Breast epithelium (tissue), 4 donors: Measurements from ENCODE around the gene CD247. TPM values are rescaled to one million over a fixed set of nuclear protein-coding genes. Genes with fewer than 3 reads are reported as not detected.

Experiments used
- DNase-seq, 2 donors: peaks; one replicate each; pipeline ENCODE4 v3.0.0-alpha.2; 2019; ENCODE audit warnings: low spot score in 2 of 2
- H3K27ac ChIP-seq, 2 donors: fragments of 200-600 bp; sonication (generic) in 1 of 2; one replicate each; pipeline ENCODE4 v1.5.1; 2016 to 2019; ENCODE audit warnings: mild to moderate bottlenecking in 1 of 2
- H3K27me3 ChIP-seq, 2 donors: fragments of 200-600 bp; sonication (generic) in 1 of 2; one replicate each; pipeline versions ENCODE4 v1.5.1 to v1.6.0; 2017 to 2019; ENCODE audit warnings: control low read depth in 1 of 2, mild to moderate bottlenecking in 1 of 2
- H3K36me3 ChIP-seq: fragments of 200-600 bp; one replicate; pipeline ENCODE4 v1.5.1; 2019
- H3K4me1 ChIP-seq, 2 donors: fragments of 200-600 bp; sonication (generic); one replicate each; pipeline ENCODE4 v1.5.1; 2016 to 2019; ENCODE audit warnings: control low read depth in 1 of 2
- H3K4me3 ChIP-seq, 3 donors: fragments of 200-600 bp; sonication (generic); 1 replicate in 2 of 3; 2 replicates in 1 of 3; pipeline ENCODE4 v1.5.1; 2016 to 2019; ENCODE audit warnings: mild to moderate bottlenecking in 3 of 3, moderate library complexity in 2 of 3
- H3K9me3 ChIP-seq, 2 donors: fragments of 200-600 bp; sonication (generic) in 1 of 2; one replicate each; pipeline ENCODE4 v1.5.1; 2016 to 2019; ENCODE audit warnings: control low read depth in 1 of 2
- CTCF ChIP-seq, 3 donors: fragments of 450-650 bp; IDR thresholded peaks; one replicate each; pipeline ENCODE4 v1.5.1; 2016 to 2017; ENCODE audit warnings: antibody characterized with exemption in 3 of 3, mild to moderate bottlenecking in 3 of 3, moderate library complexity in 3 of 3
- POLR2A ChIP-seq: fragments of 450-650 bp; IDR thresholded peaks from one replicate; pipeline ENCODE4 v1.6.1; 2016; ENCODE audit warnings: antibody characterized with exemption, mild to moderate bottlenecking, moderate library complexity
- POLR2AphosphoS5 ChIP-seq, 3 donors: sonication (generic); formaldehyde crosslinking; IDR thresholded peaks; one replicate each; pipeline ENCODE4 v1.6.1; 2017; ENCODE audit warnings: antibody characterized with exemption in 3 of 3
- intact Hi-C: fragments of 100-400 bp; cut with DNase I; formaldehyde crosslinking; loops from one replicate; pipeline ENCODE4 v1.15.1; 2023; ENCODE audit warnings: low total_unique reads
- total RNA-seq, 3 donors: library from RNA; depleted of rRNA; stranded (reverse); fragments of >200 nt; gene quantifications; one replicate each; pipeline ENCODE4 v1.1.0, GENCODE V29; 2016

Gene CD247
- total RNA-seq, 3 donors from 2014 or later = 0.80 to 2.0 (median 2.0) TPM

DNA sequence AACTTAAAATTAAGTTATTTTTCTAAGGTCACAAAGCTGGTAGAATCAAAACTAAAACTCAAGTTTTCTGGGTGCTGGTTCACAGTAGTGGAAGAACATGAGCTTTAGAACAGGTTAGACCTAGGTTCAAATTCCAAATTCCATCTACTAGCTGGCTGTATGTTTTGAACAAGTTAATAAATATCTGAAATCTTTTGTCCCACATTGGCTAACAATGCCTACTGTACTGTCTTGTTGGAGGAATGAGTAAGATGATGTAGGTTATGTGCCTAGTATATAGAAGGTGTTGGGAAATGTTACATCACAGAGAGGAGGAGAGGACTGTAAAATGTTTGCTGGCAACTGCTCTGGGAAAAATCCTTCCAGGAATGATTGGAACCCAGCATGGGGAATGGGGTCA lies 14.0 kb upstream of the CD247 start:
- H3K27me3 ChIP-seq = no peaks in the 10 kb centered on the region
- intact Hi-C loops = no loop called here
- TF ChIP-seq POLR2AphosphoS5 (IDR thresholded peaks at IDR 0.05) (no peak), POLR2A (no peak), CTCF (IDR thresholded peaks at IDR 0.05) (no peak)
- no peaks in the 10 kb centered on the region for H3K9me3 ChIP-seq
- no peak for DNase-seq
- no peak overlapping the region for H3K27ac ChIP-seq
- no peaks in the 10 kb centered on the region for H3K4me1 ChIP-seq
- no peaks in the 10 kb centered on the region for H3K36me3 ChIP-seq
- no peak overlapping the region for H3K4me3 ChIP-seq

- intact Hi-C loops = no loop called here
- Histone ChIP-seq H3K27ac (no peak overlapping the region), H3K36me3 (no peaks in the 10 kb centered on the region), H3K9me3 (no peaks in the 10 kb centered on the region), H3K4me1 (no peaks in the 10 kb centered on the region), H3K4me3 (no peak overlapping the region), H3K27me3 (no peaks in the 10 kb centered on the region)
- no peak for DNase-seq
- TF ChIP-seq POLR2AphosphoS5 (IDR thresholded peaks at IDR 0.05) (no peak), CTCF (IDR thresholded peaks at IDR 0.05) (no peak), POLR2A (no peak)
These were observed 11.6 kb upstream of the CD247 start for GRCh38 chr1:167529829-167530474.

DNA sequence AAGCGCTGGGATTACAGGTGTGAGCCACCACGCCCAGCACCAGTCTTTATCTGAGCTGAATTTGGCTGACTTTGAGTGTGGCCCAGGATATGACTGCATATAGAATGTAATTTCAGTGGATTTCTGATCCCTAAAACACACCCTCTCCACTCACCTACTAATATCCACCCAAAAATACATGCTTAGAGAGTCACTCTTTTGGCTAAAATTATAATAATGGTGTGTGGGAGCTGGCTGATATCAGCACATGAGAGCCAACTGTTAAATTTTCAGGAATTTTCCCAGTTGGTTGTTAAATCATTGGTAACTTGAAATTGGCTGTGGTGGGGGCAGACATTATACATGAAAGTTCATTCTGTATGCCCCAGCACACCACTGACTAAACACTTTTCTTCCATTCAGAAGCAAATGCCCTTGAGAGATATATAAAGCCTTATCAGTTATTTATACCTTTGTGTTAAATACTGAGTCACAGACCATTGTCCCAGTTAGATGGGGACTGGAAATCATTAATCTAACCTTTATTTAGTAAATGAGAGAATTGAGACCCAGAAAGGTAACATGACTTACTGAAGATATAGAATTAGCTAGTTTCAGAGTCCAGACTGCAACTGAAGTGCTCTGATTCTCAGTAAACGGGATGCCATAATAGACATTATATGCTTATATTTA lies 9.9 kb upstream of the CD247 start:
- TF ChIP-seq POLR2A (no peak), POLR2AphosphoS5 (IDR thresholded peaks at IDR 0.05) (no peak), CTCF (IDR thresholded peaks at IDR 0.05) (no peak)
- no peaks in the 10 kb centered on the region for H3K36me3 ChIP-seq
- no peak overlapping the region for H3K27ac ChIP-seq
- H3K4me3 ChIP-seq = no peak overlapping the region
- no peaks in the 10 kb centered on the region for H3K4me1 ChIP-seq
- no peaks in the 10 kb centered on the region for H3K27me3 ChIP-seq
- H3K9me3 ChIP-seq = no peaks in the 10 kb centered on the region
- intact Hi-C loops = no loop called here
- DNase-seq = no peak

- H3K9me3 ChIP-seq = no peaks in the 10 kb centered on the region
- H3K4me1 ChIP-seq = no peaks in the 10 kb centered on the region
- H3K27ac ChIP-seq = no peak overlapping the region
- intact Hi-C loops = no loop called here
- H3K4me3 ChIP-seq = no peak overlapping the region
- H3K36me3 ChIP-seq = no peaks in the 10 kb centered on the region
- TF ChIP-seq CTCF (IDR thresholded peaks at IDR 0.05) (no peak), POLR2AphosphoS5 (IDR thresholded peaks at IDR 0.05) (no peak), POLR2A (no peak)
- DNase-seq = no peak
- no peaks in the 10 kb centered on the region for H3K27me3 ChIP-seq
These were observed 8.5 kb upstream of the CD247 start for GRCh38 chr1:167526667-167527383.

- intact Hi-C loops = no loop called here
- H3K9me3 ChIP-seq = no peaks in the 10 kb centered on the region
- no peaks in the 10 kb centered on the region for H3K4me1 ChIP-seq
- no peak overlapping the region for H3K27ac ChIP-seq
- no peak overlapping the region for H3K4me3 ChIP-seq
- H3K27me3 ChIP-seq = no peaks in the 10 kb centered on the region
- TF ChIP-seq POLR2AphosphoS5 (IDR thresholded peaks at IDR 0.05) = no peak
- TF ChIP-seq CTCF (IDR thresholded peaks at IDR 0.05) = no peak
- TF ChIP-seq POLR2A = no peak
- no peaks in the 10 kb centered on the region for H3K36me3 ChIP-seq
- DNase-seq = no peak
These were observed 6.3 kb upstream of the CD247 start for GRCh38 chr1:167524651-167525050.
